ENCODE results near the gene KCNMB1.
"Not testable (repeated sequence)": the region's sequence is repeated elsewhere in the genome, so short reads cannot be mapped to it uniquely, and the experiment has no call there.

KCNMB1 gene

DNA sequence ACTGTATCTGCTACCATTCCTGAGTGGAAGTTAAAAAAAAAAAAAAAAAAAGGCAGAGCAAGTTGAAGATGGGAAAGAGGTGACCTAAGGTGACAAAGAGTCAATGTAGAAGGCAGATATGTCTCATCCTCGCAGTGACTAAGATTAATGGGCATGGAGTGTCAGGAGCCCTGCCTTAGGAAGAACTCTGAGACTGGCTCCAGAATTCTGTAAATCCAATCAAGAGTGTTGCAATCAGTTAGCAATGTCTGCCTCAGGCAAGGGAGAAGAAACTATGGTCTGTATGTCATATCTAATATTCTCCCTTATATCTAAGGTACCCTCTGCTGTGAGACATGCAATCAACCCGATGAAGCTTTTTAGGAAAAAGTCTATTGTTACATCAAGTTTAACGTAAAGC is 24.7 kb upstream of the KCNMB1 start:
- DNase-seq, result no peak

DNA sequence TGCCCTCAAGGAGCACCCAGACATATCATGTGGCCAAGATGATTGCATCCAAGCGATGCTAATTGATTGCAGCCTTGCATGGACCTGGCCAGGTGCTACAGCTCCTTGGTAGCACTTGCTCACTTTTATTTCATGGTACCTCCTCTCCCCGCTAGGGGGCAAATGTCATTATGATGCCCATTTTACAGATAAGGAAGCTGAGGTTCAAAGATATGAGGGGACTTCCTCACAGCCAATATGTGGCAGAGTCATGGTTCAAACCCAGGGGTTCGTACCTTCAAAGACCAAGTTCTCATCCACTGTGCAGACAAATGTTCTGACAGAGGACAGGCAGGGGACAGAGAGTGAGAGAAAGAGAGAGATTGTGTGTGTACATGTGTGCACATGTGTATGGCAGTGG is 21.9 kb upstream of the KCNMB1 start:
- DNase-seq, result no peak

DNA sequence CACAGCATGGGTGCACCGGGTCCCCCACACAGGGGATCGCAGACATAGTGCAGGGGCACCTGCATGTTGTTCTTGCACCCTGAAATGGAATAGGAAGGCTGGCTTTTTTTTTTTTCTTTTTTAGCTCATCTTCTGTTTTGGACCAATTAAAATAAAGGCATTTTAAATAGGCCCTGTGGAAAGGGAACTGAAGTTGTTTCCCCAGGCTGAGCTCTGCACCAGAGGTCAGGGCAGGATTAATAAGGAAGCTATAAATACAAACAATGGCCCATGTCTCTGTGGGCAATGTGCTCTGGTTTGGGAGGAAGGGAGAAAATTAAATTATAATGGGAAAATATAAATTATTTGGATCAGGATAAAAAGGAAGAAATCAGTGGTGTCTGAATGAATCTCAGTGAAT is 21.2 kb upstream of the KCNMB1 start:
- no peak for DNase-seq

DNA sequence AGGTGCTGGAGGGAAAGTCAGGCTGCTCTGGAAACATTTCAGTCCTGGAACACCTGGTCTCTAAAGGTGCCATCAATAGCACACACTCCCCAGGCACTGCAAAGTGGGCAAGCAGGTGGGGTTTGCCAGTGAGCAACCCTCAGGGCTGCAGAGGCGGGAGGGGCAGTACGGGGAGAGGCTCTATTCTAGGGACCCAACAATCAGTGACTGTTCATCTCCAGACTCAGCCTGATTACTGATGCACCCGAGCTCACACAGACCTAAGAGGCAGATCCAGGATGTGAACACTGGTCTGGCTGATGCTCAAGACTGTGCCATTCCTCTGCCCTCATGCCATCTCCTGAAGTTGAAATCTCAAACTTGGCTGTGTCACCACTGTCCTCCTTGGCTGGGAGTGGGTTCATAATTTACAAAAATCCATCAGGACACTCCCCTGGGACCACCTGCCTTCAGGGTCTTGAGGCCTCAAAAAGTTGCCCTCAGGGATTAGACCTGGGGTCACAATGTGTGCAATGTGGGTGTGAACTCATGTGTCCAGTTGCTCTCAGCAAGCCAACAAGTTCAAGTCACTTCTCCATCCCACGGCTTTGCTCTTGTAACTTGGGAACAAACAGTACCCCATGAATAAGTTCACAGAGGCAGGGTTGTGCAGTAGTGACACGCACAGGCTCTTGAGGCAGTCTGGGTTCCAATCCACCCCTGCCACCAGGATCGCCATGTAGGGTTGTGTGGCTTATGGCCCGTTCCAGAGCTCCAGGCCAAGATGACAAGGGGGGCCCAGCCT is 19.9 kb upstream of the KCNMB1 start:
- DNase-seq, result no peak

DNA sequence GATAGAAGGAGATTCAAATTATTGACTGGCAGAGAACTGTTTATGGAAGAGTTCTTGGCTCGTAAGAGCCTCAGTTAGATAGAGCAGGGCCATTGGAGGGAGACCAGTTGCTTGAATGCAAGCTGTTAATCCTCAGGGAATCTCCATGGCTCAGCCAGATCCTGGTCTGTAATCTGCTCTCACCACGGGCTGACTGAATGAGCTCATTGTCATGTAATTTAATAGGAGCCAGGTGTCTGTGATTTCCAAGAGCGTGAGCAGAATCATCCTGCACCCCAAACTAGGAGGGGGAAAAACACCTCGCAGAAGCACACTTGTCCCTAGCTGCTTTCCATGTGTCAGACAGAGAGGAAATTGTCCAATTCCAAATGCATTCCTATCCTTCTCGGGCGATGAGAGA is 19.1 kb upstream of the KCNMB1 start:
- DNase-seq, result no peak

DNA sequence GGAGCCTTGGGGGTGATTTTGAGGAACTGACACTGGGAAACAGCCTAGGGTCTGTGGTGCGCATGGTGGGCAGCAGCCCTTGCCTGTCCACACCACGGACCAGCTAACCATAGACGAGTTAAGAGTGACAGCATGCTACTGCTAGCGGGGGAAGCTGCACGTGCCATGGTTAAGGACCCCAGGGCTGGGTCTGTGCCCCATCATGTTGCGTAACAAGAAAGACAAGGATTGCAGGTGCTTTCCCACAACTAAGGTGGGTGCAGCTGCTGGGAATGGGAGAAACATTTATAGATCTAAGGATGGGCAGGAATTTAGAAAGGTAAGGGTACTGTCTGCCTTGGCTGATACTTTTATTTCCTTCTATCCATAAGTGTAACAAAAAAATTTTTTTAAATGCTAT is 17.9 kb upstream of the KCNMB1 start:
- DNase-seq, result no peak

DNA sequence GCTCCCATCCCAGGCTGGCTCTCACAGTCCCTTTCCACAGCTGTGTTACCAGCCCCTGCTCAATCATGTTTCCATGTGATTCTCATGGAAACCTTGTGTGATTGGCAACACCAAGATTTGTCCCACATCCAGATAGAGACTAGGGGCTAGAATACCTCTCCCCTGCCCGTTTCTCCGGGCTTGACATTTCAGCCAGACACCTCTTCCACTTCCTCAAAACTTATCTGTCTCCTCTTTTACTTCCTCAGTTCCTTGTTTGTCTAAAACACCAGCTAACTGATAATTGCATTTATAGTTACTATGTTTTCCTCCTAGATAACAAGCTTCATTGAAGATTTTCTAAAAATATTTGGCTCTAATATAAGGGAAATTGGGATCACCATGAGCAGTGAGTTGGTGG is 16.6 kb upstream of the KCNMB1 start:
- DNase-seq, result no peak

DNA sequence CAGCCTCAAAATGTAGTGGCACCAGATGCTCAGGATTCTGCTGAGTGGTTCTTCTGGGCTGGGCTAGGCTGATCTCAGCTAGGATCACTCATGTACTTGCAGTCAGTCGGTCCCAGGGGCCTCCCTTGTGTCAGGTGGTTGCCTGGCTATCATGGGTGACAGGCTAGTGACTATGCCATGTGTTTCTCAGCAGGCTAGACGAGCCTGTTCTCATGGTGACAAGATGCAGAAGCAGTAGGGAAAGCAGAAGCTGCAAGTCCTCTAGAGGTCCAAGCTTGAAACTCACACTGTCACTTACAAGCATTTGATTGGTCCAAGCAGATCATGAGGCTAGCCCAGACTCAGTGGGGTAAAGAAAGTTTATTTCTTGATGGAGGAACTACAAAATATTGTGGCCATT is 15.2 kb upstream of the KCNMB1 start:
- DNase-seq, result no peak

DNA sequence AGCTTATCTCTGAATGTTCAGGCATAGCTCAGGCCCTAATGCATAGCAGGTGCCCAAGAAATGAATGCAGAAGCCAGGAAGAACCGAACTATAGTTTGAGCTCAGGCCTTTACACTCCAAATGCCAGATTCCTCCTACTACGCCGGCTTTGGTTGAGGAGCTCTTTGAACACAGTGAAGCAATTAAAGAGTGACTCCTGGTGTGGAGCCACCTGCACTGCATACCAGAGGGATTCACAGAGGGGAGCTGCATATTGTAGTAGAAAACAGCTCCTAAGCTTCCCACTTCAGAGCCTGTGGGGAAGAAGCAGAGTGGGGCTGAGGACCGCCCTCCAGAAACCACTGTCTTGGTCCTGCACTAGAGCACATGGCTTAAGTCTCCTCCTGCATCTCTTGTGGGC is 14.5 kb upstream of the KCNMB1 start:
- no peak for DNase-seq

DNA sequence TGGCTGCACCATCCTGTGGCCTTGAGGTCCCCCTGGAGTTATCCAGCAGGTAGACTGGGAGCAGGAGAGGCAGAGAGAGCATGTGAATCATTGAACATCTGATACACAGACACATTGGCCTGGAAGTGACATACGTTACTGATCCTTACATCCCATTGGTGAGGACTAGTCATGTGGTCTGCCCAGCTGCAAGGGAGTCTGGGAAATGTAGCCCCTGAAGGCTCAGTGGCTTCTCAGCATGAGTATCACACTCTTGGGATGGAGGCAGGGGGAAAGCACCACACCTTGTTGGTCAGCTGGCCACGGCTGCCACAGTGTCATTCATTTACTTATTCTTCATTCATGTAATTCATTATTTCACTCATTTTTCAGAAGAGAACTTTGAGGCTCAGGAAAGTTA is 13.3 kb upstream of the KCNMB1 start:
- no peak for DNase-seq

DNA sequence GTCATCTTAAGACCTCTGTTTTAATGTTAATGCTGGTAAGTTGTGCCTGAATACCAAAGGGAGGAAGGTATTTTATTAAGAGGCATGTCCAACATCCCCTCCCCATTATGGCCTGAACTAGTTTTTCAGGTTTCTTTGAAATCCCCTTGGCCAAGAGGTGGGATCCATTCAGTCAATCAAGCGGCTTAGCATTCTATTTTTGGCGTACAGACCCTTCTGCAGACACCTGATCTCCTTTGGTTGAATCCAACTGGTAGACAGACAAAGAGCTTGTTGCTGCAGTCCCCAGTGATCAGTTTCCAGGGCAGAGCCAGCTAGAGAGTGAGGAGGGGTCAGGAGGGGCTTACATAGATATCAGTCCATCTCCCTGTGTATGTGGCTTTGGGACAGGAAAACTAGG is 7.9 kb upstream of the KCNMB1 start:
- DNase-seq, result no peak

DNA sequence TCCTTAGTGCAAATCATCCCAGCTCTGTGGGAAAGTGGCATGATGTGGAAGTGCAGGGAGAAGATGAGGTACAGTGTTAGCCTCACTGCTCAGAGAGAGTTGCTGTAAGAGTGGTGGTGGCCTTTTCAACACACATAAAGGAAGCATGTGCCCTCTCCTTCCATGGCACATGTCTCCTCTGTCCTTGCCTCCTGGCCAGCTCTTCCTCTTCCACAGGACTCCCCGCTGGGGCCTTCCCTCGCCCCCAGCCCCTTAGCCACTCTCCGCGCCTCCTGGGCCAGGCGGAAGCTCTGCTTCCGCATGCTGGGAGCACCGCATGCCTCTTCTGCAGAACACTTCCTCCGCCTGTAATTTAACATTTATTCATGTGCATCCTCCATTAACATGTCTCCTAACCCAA is 4.8 kb upstream of the KCNMB1 start:
- DNase-seq, result no peak

DNA sequence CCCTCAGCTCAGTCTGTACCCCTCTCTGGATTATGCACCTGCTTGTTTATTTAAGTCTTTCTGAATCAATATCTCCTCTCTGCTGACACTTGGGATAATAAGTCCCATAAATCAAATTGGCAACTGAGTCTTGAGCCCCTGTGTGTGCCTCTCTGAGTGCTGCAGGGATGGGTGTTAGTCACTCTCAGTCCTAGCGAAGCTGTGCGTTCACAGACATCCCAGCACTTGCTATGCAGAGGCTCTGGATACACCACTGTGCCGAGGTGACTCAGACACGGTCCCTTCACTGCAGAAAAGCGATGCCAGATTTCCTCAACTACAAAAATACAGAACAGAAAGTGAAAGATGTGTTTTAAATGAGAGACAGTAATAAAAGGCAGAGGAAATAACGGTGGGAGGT is 4.1 kb upstream of the KCNMB1 start:
- DNase-seq, result peak; percentile 7

DNA sequence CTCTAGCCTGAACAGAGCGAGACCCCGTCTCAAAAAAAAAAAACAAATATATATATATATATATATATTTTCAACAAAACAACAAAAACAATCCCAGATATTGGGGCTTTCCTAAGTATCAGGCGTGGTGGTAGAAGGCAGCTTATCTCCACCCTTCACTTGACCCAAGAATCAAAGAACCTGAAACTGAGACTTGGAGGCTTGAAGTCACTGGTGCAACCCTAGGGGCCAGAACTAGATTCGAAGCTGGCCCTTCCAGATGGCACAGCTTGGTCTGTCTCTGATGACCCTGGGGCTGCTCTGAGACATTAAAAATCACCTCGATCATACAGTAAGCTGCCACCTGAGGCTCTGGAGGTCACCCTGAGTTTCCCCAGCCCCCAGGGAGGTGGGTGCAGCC is 1.3 kb upstream of the KCNMB1 start:
- no peak for DNase-seq

DNA sequence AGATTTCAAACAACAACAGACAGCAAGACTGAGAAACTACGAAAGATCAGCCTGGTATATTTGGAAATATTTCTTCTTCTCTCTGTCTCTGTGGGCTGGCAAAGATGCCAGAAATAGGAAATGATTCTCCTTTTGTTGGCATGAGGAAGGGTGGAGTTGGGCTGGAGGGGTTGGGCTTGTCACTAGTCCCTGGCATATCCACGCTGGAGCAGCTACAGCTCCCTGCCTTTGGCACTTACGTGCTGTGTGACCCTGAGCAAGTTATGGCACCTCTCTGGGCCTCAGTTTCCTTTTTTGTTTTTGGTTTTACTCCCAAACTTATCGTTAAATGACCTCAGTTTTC is 354 bp upstream of the KCNMB1 start:
- no peak for DNase-seq

DNA sequence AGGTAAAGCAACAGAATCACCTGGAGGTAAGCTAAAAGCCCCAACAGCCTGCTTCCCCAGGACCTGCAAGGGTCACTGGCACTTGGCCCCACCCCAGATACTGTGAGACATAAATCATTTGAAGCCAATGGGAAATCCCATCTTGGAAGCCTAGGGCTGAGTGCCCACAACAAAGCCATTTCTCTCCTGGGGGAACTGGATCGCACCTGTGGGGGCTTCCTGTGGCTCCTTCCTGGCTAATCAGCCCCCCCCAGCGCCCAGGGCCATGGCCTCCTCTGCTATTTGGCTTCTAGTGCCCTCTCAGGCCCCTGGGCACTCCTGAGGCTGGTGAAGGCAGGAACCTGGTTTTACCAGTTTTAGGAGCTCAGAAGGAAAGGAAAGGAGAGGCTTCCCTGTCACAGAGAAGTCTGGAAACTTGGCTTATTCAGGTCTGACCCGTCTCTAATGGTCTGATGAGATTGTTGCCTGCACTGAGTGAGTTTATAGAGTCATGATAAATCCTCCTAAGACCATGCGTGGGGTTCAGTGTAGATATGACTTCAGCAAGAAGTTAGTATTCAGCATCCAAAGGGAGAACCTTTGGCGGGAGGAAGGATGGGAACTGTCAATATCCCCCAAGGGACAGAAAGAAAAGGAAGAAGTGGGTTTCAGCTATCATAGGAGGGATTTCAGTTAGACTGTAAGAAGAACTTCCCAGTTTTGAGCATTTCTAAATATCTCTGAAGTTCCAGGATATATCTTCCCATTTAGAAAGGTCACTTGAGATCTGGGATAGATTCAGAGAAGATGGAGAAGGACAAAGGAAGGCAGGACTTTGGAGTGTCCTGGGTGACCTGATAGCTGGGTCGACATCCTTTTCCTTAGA is 1.2 kb downstream of the KCNMB1 start:
- DNase-seq, result no peak

DNA sequence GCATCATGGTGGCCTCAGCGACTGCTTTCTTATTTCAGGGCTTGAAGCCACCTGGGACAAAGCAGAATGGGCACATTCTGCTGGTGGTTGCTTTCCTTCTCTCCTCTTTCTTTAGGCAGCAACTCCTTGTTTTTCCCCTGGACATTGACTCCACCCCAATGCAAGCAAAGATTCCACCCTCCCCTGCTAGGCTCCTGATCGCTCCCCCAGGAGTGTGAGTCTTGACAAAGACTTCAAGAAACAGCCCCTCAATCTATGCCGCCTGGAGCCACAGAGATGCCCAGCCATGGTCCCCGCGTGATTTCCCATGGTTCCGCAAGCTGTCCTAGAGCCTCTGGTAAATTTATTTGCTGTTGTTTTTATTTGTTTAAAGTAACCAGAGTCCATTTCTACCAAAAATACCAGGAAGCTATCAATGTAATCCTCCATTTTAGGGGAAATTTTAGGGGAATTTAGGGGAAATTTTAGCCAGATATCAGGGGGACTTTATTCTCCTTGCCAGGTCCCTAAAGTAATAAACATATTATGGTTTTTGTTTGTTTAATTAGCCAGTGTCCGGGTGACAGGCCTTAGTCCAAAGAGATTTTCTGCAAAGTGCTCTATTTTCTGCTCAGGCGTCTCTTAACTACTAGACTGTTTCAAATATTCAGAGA is 2.3 kb downstream of the KCNMB1 start:
- no peak for DNase-seq

DNA sequence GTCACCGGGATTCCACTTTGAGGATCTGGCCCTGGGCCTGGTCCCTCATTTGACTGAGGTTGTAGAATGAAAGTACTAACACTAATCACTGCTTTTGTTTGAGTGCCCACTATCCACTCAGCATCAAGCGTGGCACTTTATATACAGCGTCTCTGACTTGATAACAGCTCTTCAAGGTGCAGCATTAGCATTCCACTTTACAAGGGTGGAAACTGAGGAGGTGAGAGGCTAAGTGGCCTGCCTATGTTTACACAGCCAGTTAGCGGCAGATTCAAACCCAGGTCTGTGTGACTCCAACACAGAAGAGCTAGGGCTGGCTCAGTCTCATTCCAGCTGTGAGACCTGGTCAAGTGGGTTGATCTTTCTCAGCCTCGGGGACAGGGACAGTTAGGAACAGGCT is 5.9 kb downstream of the KCNMB1 start:
- DNase-seq, result no peak

DNA sequence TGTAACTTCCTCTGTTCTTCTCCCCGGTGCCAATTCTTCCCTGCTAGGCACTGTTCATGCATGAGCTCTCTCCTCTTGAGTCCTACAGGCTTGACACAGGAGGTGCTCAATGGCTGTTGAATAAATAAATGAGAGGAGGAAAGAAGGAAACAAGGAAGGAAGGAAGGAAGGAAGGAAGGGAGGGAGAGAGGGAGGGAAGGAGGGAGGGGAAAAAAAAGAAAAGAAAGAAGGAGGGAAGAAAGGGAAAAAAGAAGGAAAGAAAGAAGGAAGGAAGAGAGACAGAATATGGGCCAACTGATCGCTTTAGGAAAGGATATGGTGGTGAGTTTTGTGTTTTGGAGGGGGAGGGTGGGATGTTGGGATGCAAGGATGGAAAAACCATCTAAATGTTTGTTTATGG is 6.4 kb downstream of the KCNMB1 start:
- no peak for DNase-seq

DNA sequence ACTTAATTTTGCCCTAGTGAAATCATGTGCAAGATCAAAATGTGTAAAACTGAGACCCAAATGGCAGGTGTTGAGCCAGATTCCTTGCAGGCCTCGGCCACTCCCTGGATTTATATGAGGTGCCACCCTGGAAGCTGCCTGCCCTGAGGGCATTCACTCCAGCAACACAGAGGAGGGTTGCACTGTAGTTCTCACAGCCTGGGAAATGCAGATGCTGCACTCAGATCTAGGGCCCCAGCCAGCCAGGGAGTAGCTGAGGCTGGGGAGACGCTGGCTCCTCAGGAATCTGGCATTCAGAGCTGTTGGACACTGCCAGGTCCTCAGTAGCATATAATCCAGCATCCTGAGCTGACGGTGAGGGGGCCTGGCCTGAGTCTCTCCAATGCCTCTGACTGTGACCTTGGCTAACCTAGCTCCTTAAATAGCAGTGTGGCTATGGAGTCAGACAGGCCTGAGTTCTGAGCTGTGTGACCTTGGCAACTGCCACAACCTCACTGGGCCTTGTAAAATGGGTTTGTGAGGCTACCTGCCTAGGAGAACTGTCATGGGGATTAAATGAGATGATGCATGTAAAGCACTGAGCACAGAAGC is 8.7 kb downstream of the KCNMB1 start:
- DNase-seq, result no peak

DNA sequence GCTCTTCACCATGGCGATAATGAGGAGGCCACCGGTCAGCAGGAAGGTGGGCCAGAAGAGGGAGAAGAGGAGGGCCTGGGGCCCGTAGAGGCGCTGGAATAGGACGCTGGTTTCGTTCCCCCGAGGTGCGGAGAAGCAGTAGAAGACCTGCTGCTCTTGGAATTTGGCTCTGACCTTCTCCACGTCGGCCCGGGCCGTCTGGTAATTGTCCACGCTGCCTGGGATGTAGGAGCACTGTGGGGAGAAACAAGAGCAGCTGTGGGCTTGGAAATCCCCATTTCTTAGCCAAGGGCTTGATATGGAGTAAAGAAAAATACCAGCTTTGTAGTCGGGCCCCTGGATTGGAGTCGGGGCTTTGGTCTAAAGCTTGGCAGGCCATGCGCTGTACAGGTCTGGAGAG is 10.4 kb downstream of the KCNMB1 start:
- no peak for DNase-seq

DNA sequence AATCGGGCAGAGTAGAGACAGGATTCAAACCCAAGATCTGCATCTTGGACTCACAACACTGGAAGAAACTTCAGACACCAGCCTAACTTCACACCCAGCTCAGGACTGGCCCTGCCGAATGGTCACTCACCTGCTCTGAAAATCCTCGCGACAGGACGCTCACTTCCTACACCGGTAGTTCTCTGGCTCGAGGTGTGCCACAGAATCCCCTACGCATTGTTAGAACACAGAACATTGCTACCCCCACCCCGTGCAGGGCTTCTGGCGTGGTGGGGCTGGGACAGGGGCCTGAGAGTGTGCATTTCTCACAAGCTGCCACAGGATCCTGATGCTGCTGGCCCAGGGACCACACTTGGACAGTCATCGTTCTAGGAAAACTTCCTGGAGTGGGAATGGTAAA is 12.1 kb downstream of the KCNMB1 start:
- DNase-seq, result no peak

DNA sequence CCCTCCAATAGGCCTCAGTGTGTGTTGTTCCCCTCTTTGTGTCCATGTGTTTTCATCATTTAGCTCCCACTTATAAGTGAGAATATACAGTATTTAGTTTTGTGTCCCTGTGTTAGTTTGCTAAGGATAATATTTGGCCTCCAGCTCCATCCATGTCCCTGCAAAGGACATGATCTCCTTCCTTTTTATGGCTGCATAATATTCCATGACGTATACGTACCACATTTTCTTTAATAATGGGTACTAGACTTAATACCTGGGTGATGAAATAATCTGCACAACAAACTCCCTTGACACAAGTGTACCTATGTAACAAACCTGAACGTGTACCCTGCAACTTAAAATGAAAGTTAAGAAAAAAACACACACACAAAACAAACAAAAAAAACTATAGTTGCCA is 12.6 kb downstream of the KCNMB1 start:
- DNase-seq, result not testable (repeated sequence)

DNA sequence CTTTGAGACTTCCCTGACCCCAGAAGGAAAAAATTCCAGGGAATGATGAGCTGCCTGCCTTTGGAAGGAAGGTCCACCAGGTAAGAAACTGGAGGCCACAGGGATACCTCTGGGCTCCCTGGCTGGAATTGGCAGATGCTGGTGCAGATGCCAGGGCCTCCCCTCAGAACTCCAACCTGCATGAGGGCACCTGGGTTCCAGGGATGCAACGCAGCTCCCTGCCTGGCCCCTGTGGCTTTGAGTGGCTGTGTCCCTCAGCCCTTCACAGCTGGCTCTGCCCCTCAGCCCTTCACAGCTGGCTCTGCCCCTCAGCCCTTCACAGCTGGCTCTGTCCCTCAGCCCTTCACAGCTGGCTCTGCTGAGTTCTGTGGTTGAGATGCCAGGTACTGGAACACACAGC is 13.9 kb downstream of the KCNMB1 start:
- no peak for DNase-seq
